Mammary epithelial cell (primary cell): ENCODE results near the gene KCNIP1.

ENCODE experiments used
- EZH2 ChIP-seq: IDR thresholded peaks from 2 replicates; pipeline ENCODE4 v1.6.1; 2012; ENCODE audit warnings: low read length, inconsistent platforms, borderline replicate concordance
- TF ChIP-seq, protein P1 (sequence below), 2 donors: IDR thresholded peaks in 1 of 2; conservative IDR thresholded peaks in 1 of 2; 2 replicates each; pipeline ENCODE4 v1.5.1; 2011 to 2012; ENCODE audit warnings: inconsistent platforms in 2 of 2, low read length in 2 of 2, mild to moderate bottlenecking in 2 of 2, control low read depth in 1 of 2, low read depth in 1 of 2; ENCODE audit not compliant: insufficient read depth in 1 of 2; ENCODE audit errors: extremely low read depth in 1 of 2

DNA sequence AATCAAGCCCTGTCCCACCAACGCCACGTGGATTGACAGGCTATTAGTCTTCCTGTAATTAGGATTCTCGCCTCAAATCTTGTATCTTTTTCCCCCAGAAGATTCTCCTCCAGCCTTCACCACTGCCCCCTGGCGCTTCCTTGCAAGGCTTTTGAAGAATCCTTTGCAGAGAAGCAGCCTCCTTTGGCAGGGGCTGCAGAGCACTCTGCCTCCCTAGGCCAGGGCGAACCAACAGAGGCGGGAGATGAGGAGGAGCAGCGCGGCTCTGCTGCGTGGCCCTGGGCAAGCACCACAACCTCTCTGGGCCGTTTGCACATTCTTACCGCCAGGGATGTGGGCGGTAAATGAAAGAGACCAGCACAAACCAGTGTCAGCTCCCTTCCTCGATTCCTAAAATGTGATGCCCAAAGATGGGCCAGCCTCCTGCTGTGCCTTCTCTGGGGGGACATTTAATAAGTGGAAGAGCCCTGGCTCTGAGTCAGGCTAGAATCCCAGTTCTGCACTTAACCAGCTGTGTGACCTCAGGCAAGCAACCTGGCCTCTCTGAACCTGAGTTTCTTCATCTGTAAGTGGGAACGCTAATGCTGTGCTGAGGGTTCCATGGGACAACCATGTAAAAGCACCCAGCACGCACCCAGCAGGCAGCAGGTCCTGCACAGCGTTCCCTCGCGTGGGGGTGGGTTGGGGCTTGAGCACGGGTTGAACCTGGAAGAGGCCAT, 128.6 kb downstream of the KCNIP1 start:
- TF ChIP-seq EZH2: no peak
- TF ChIP-seq, protein P1, sequence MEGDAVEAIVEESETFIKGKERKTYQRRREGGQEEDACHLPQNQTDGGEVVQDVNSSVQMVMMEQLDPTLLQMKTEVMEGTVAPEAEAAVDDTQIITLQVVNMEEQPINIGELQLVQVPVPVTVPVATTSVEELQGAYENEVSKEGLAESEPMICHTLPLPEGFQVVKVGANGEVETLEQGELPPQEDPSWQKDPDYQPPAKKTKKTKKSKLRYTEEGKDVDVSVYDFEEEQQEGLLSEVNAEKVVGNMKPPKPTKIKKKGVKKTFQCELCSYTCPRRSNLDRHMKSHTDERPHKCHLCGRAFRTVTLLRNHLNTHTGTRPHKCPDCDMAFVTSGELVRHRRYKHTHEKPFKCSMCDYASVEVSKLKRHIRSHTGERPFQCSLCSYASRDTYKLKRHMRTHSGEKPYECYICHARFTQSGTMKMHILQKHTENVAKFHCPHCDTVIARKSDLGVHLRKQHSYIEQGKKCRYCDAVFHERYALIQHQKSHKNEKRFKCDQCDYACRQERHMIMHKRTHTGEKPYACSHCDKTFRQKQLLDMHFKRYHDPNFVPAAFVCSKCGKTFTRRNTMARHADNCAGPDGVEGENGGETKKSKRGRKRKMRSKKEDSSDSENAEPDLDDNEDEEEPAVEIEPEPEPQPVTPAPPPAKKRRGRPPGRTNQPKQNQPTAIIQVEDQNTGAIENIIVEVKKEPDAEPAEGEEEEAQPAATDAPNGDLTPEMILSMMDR (conservative IDR thresholded peaks at IDR 0.05 in 1 of 2, IDR thresholded peaks at IDR 0.05 in 1 of 2; ENCODE audit: extremely low read depth in 1 of 2, insufficient read depth in 1 of 2, low read depth in 1 of 2, low read length in 2 of 2): no peak
